Neural cell (in vitro differentiated cells): Measurements from ENCODE around the gene LARGE1. TPM values are rescaled to one million over a fixed set of nuclear protein-coding genes. Genes with fewer than 3 reads are reported as not detected.

Experiments used
- H2AFZ ChIP-seq: fragments of 200-600, 300-800 bp; sonication (generic), shearing (Covaris generic); 2 replicates; pipeline ENCODE4 v1.6.0; 2014; ENCODE audit warnings: low read depth, mild to moderate bottlenecking, antibody characterized with exemption, low read length, moderate library complexity
- H3F3A ChIP-seq: fragments of 200-600 bp; shearing (Covaris generic); 2 replicates; pipeline ENCODE4 v1.6.1; 2016; ENCODE audit warnings: mild to moderate bottlenecking, moderate library complexity, mixed read lengths, antibody characterized with exemption, low read length; ENCODE audit not compliant: insufficient read depth, poor library complexity, severe bottlenecking
- H3K27ac ChIP-seq: fragments of 200-600, 300-800 bp; sonication (generic), shearing (Covaris generic); 2 replicates; pipeline ENCODE4 v1.5.1; 2014; ENCODE audit warnings: mild to moderate bottlenecking, low read length, moderate library complexity
- H3K27me3 ChIP-seq: fragments of 300-800, 200-600 bp; sonication (generic), shearing (Covaris generic); 2 replicates; pipeline ENCODE4 v1.6.0; 2014; ENCODE audit warnings: mild to moderate bottlenecking, low read depth, low read length, moderate library complexity; ENCODE audit not compliant: insufficient read depth
- H3K36me3 ChIP-seq: fragments of 300-800, 200-600 bp; sonication (generic), shearing (Covaris generic); 2 replicates; pipeline ENCODE4 v1.5.1; 2014; ENCODE audit warnings: mild to moderate bottlenecking, antibody characterized with exemption, low read length, moderate library complexity; ENCODE audit not compliant: insufficient read depth
- H3K4me2 ChIP-seq: fragments of 300-800, 200-600 bp; sonication (generic), shearing (Covaris generic); 2 replicates; pipeline ENCODE4 v1.6.0; 2014; ENCODE audit warnings: mild to moderate bottlenecking, low read length
- H3K4me3 ChIP-seq: fragments of 300-800, 200-600 bp; sonication (generic), shearing (Covaris generic); 2 replicates; pipeline ENCODE4 v1.5.1; 2014; ENCODE audit warnings: mild to moderate bottlenecking, low read length, moderate library complexity
- H3K79me2 ChIP-seq: fragments of 200-600 bp; shearing (Covaris generic); replicated peaks from 2 replicates; pipeline ENCODE4 v1.6.0; 2014; ENCODE audit warnings: mild to moderate bottlenecking, low read length, moderate library complexity; ENCODE audit not compliant: insufficient read depth
- H3K9ac ChIP-seq: fragments of 300-800, 200-600 bp; sonication (generic), shearing (Covaris generic); 2 replicates; pipeline ENCODE4 v1.6.1; 2016; ENCODE audit warnings: mild to moderate bottlenecking, low read length, mixed read lengths
- H3K9me2 ChIP-seq: fragments of 200-600 bp; shearing (Covaris generic); 2 replicates; pipeline ENCODE4 v1.6.1; 2016; ENCODE audit warnings: mild to moderate bottlenecking, low read length, mixed read lengths; ENCODE audit not compliant: insufficient read depth
- H3K9me3 ChIP-seq: fragments of 200-600, 300-800 bp; sonication (generic), shearing (Covaris generic); 2 replicates; pipeline ENCODE4 v1.6.1; 2016; ENCODE audit warnings: mild to moderate bottlenecking, mixed run types, low read length, moderate library complexity, mixed read lengths
- H4K20me1 ChIP-seq: fragments of 200-600 bp; shearing (Covaris generic); 2 replicates; pipeline ENCODE4 v1.6.1; 2016; ENCODE audit warnings: mild to moderate bottlenecking, mixed run types; ENCODE audit not compliant: insufficient read depth
- EP300 ChIP-seq: fragments of 450-650 bp; conservative IDR thresholded peaks from 2 replicates; pipeline ENCODE4 v1.6.1; 2014; ENCODE audit warnings: antibody characterized with exemption, mild to moderate bottlenecking, moderate library complexity; ENCODE audit not compliant: poor library complexity, severe bottlenecking
- EZH2 ChIP-seq: fragments of 200-600, 300-800 bp; shearing (Covaris generic), sonication (generic); IDR thresholded peaks from 2 replicates; pipeline ENCODE4 v1.6.1; 2014; ENCODE audit warnings: antibody characterized with exemption, low read length, borderline replicate concordance, mild to moderate bottlenecking; ENCODE audit not compliant: insufficient read depth, poor library complexity, severe bottlenecking
- MXI1 ChIP-seq: fragments of 450-650 bp; conservative IDR thresholded peaks from 2 replicates; pipeline ENCODE4 v1.6.1; 2014; ENCODE audit warnings: antibody characterized with exemption, mild to moderate bottlenecking; ENCODE audit not compliant: poor library complexity, severe bottlenecking
- POLR2AphosphoS5 ChIP-seq: IDR thresholded peaks from 2 replicates; pipeline ENCODE4 v1.6.1; 2012
- RAD21 ChIP-seq: fragments of 450-650 bp; conservative IDR thresholded peaks from 2 replicates; pipeline ENCODE4 v1.6.1; 2014; ENCODE audit warnings: antibody characterized with exemption, mild to moderate bottlenecking, moderate library complexity
- SMC3 ChIP-seq: fragments of 450-650 bp; conservative IDR thresholded peaks from 2 replicates; pipeline ENCODE4 v1.6.1; 2014; ENCODE audit warnings: antibody characterized with exemption, mild to moderate bottlenecking, moderate library complexity; ENCODE audit not compliant: poor library complexity
- TAF1 ChIP-seq: IDR thresholded peaks from 2 replicates; pipeline ENCODE4 v1.6.1; 2012; ENCODE audit warnings: low read depth
- polyA plus RNA-seq: library from polyadenylated mRNA; depleted of rRNA; stranded (reverse); fragments of >200 nt; gene quantifications from 2 replicates; pipeline ENCODE4 v1.2.3, GENCODE V29; 2014
- TF ChIP-seq, protein P1 (sequence below): fragments of 450-650 bp; IDR thresholded peaks from 2 replicates; pipeline ENCODE4 v1.5.1; 2014; ENCODE audit warnings: antibody characterized with exemption, mild to moderate bottlenecking, moderate library complexity; ENCODE audit not compliant: poor library complexity, severe bottlenecking
- TF ChIP-seq, protein P2 (sequence below): IDR thresholded peaks from 2 replicates; pipeline ENCODE4 v1.6.1; 2012; ENCODE audit warnings: borderline replicate concordance

The LARGE1 gene
- polyA plus RNA-seq, 1 donor from 2014 or later, result 27.5 TPM

- Histone ChIP-seq H4K20me1 (no peaks in the 10 kb centered on the region), H3K27me3 (no peaks in the 10 kb centered on the region), H3K9me2 (no peaks in the 10 kb centered on the region), H3K79me2 (no peaks in the 10 kb centered on the region), H3K9me3 (no peaks in the 10 kb centered on the region), H3K4me3 (no peak overlapping the region), H3K27ac (no peak overlapping the region), H2AFZ (no peak overlapping the region), H3K9ac (no peak overlapping the region), H3K4me2 (no peak overlapping the region), H3K36me3 (no peaks in the 10 kb centered on the region), H3F3A (no peaks in the 10 kb centered on the region)
- no peak for TF ChIP-seq EZH2
- no peak for TF ChIP-seq EP300
- TF ChIP-seq, protein P1, sequence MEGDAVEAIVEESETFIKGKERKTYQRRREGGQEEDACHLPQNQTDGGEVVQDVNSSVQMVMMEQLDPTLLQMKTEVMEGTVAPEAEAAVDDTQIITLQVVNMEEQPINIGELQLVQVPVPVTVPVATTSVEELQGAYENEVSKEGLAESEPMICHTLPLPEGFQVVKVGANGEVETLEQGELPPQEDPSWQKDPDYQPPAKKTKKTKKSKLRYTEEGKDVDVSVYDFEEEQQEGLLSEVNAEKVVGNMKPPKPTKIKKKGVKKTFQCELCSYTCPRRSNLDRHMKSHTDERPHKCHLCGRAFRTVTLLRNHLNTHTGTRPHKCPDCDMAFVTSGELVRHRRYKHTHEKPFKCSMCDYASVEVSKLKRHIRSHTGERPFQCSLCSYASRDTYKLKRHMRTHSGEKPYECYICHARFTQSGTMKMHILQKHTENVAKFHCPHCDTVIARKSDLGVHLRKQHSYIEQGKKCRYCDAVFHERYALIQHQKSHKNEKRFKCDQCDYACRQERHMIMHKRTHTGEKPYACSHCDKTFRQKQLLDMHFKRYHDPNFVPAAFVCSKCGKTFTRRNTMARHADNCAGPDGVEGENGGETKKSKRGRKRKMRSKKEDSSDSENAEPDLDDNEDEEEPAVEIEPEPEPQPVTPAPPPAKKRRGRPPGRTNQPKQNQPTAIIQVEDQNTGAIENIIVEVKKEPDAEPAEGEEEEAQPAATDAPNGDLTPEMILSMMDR, result no peak
- no peak for TF ChIP-seq SMC3
- no peak for TF ChIP-seq TAF1
- no peak for TF ChIP-seq RAD21
- no peak for TF ChIP-seq MXI1
- no peak for TF ChIP-seq POLR2AphosphoS5
- TF ChIP-seq, protein P2, sequence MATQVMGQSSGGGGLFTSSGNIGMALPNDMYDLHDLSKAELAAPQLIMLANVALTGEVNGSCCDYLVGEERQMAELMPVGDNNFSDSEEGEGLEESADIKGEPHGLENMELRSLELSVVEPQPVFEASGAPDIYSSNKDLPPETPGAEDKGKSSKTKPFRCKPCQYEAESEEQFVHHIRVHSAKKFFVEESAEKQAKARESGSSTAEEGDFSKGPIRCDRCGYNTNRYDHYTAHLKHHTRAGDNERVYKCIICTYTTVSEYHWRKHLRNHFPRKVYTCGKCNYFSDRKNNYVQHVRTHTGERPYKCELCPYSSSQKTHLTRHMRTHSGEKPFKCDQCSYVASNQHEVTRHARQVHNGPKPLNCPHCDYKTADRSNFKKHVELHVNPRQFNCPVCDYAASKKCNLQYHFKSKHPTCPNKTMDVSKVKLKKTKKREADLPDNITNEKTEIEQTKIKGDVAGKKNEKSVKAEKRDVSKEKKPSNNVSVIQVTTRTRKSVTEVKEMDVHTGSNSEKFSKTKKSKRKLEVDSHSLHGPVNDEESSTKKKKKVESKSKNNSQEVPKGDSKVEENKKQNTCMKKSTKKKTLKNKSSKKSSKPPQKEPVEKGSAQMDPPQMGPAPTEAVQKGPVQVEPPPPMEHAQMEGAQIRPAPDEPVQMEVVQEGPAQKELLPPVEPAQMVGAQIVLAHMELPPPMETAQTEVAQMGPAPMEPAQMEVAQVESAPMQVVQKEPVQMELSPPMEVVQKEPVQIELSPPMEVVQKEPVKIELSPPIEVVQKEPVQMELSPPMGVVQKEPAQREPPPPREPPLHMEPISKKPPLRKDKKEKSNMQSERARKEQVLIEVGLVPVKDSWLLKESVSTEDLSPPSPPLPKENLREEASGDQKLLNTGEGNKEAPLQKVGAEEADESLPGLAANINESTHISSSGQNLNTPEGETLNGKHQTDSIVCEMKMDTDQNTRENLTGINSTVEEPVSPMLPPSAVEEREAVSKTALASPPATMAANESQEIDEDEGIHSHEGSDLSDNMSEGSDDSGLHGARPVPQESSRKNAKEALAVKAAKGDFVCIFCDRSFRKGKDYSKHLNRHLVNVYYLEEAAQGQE, result no peak
Observed at GRCh38 chr22:33931406-33931805, 11.1 kb upstream of the LARGE1 start.

DNA sequence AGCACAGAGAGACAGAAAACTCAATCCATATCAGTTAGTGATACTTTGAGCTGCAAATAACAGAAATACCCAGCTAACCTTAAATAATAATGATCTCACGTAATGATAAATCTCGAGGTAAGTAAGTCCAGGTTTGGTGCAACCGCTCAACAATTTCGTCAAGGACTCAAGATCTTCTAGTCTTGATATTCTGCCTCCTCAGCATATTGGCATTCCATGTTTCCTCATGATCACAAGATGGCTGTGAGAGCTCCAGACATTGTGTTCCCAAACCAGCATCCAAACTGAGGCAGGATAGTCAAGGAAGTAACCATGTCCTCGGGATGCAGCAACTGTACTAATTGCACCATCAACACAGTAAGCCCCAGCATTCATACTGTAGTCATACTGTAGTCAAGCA lies 7.5 kb upstream of the LARGE1 start:
- H4K20me1 ChIP-seq, result no peaks in the 10 kb centered on the region
- no peaks in the 10 kb centered on the region for H3F3A ChIP-seq
- no peaks in the 10 kb centered on the region for H3K9me2 ChIP-seq
- no peak overlapping the region for H2AFZ ChIP-seq
- no peaks in the 10 kb centered on the region for H3K79me2 ChIP-seq
- no peak overlapping the region for H3K4me3 ChIP-seq
- H3K4me2 ChIP-seq, result no peak overlapping the region
- H3K9ac ChIP-seq, result no peak overlapping the region
- no peaks in the 10 kb centered on the region for H3K36me3 ChIP-seq
- H3K27ac ChIP-seq, result no peak overlapping the region
- H3K27me3 ChIP-seq, result no peaks in the 10 kb centered on the region
- H3K9me3 ChIP-seq, result no peaks in the 10 kb centered on the region
- no peak for TF ChIP-seq POLR2AphosphoS5
- TF ChIP-seq, protein P2, result no peak
- TF ChIP-seq RAD21, result no peak
